CD4-positive, alpha-beta T cell treated with Interleukin-15 for 1 hour (primary cell): ENCODE measurements around the gene LRMDA.
"Not testable (repeated sequence)": the region's sequence is repeated elsewhere in the genome, so short reads cannot be mapped to it uniquely, and the experiment has no call there.

Source experiments
- DNase-seq: peaks from one replicate; pipeline ENCODE4 v3.0.0-alpha.2; 2020

The LRMDA gene

DNA sequence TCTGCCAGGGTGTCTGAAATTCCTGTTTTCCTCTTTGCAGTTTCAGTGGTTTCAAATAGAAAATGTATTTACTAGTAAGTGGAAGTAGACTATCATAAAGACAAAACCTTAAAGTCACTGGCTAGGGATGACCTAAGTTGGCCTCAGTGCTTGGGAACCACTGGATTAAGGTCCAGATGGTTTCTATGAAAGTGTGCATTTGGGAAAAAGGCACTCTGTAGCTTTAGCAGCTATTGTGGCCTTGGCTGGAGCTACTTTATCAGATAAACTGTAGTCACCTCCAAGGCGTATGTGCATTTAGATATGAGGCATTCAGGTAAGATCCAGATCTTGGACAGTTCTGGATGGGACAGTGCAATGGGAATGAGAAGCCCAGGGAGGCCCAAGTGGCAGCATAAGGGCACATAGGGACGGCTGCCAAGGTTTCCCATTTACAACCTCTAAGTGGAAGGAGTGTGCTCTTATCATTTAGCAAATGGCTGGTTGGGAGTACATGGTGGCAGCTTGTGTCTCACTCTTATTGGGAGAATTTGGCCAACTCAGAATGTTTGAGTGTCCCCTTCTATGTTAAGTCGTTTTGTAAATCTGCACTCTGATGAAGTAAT lies 185.6 kb downstream of the LRMDA start:
- no peak for DNase-seq

DNA sequence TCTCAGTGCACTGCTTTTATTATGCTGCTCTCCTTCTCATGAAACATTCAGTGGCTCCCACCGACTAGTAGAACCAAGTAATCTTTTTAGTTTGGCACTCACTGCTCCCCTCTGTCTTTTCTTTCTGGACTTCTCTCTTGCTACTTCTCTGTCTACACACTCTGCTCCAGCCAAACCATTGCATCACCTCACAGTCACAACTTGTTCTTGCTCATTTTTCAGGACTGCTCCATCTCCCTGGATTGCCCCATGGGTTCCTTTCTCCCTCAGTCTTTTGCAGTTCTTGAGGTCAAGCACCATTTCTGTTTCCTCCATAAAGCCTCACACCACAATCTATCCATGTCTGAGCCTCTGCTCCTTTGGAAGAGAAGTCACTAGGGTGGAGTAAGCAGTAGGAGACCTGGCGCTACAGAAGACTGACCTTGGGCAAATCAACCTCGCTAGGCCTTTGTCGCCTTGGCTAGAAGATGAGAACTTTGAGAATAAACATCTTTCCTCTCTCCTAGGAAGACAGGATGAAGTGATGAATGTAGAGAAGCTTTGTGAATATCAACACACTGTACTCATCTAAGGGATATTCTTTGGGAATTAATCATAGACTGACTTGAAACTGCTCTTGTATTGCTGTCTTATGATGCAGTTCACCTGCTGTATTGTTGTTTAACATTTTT lies 186.2 kb downstream of the LRMDA start:
- no peak for DNase-seq

DNA sequence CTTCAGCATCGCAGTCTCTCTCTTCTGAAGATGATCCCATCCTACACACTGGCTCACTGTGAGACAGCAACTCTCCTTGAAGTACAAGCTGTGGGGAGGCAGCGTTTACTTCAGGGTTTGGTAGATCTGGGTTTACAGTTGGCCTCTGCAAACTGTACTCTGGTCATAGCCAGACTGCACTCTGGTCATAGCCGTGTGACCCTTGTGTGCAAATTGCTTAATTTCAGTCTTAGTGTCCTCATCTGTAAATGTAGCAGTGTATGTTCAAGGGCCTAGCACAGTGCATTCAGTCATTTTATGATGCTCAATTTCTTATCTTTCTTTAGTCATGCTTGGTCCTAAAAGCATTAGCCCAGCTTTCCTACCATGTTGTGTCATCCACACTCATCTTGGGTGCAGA lies 188.2 kb downstream of the LRMDA start:
- no peak for DNase-seq

DNA sequence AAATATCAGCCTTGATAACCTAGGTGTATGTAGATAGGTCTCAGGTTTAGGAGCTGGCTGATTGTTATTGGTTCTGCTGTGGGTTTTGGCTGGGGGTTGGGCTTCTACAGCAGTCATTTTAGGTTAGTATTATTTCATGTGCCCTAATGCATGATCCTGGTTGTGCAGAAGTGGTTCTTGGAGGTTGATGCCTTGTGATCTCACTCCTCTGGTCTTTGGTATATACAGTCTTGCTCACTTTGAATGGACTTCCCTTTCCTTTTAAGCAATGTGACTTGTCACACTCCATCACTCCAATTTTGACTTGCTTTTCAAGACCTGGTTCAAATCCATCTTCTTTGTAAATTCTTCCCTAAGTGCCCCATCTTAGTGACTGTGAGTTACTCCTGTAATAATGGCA lies 188.9 kb downstream of the LRMDA start:
- DNase-seq = no peak

DNA sequence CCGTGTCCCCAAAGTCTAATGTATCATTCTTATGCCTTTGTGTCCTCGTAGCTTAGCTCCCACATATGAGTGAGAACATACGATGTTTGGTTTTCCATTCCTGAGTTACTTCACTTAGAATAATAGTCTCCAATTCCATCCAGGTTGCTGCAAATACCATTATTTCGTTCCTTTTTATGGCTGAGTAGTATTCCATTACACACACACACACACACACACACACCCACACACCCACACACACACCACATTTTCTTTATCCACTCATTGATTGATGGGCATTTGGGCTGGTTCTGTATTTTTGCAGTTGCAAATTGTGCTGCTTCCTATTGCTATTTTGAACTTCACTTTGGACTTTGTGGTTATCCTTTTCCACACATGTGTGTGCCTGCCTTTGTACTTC lies 189.6 kb downstream of the LRMDA start:
- DNase-seq = not testable (repeated sequence)

DNA sequence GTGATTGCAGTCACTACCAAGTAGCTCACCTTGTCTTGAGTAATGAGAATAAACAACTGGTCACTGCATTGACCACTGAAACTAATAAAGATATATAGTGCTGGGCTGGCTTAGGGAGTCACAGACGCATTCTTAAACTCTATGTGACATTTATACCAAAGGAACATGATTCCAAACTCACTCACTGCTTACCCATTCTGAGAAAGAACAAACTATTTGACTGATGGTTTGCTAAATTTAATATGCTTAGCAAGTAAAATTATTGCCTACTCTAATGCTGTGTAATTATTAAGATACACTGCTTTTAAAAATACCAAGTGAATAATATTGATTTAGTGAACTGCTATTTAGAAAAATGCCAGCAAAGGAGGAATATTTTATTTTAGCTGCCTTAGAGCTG lies 191.1 kb downstream of the LRMDA start:
- DNase-seq = no peak

DNA sequence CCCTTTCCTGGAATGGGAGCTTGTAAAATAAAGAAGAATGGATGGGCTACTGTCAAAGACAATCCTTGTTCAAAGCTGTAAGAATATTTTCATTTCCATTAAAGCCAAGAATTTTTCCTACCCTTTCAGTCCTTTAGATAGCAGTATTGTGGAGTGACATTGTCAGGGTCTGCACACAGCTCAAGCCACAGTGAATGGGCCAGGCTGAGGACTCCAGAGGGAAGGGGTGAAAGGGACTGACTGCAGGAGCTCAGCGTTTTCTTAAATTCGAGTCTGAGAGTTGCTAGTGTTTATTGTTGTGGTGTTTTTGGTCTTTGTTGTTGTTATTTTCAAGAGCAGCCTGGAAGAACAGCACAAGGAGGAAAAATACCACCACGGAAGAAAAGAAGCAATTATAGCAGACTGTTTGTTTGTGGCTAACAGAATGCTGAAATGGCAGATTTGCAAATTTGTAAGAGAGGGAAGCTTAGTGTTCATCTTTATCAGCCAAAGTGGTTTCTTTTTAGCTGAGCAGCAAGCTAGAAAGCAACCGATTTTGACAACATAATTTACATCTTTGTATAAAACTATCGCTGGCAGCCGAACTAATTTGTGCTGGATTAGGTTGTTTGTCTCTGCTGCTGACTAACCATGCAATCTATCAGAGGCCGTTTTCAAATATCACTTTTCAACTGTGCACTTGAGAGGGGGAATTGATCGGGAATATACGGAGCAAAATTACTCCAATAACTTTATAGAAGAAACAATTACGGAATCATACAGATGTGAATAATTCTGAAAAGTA lies 192.1 kb downstream of the LRMDA start:
- no peak for DNase-seq

DNA sequence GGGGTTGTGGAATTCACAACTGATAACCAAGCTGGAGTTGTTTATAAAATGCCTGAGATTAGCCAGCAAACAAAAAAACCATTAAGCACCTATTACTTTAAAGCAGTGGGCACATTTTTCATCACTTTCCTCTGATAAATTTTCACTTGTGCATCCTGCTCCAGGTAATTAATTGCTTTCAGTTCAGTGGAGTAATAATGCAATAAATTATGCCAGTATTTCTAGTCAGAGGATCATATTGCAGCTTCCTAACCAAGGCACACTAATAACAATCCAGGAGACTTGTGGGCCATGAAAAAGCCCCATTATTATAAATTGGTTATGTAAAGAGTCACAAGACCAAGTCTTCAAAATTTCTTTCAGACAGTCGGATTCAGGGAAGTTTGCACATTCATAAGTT lies 193.2 kb downstream of the LRMDA start:
- DNase-seq = no peak

DNA sequence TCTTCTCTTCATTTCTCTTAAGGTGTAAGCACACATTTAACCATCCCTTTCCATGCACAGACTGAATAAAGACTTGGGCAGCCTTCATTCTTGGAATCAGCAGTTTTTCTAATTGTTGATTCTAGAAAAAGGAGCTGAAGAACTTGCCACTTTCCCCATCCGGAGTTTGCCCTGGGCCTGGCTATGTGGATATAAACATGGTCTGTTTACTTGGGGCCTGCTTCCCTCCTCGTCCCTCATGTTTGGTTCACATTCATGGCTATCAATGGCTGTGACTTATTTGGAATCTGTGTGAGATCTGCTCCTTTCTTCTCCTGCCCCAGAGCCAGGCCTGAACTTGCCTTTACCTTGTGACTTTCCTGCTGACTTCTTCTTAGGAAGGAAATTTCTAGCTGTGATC lies 199.3 kb downstream of the LRMDA start:
- DNase-seq = no peak

DNA sequence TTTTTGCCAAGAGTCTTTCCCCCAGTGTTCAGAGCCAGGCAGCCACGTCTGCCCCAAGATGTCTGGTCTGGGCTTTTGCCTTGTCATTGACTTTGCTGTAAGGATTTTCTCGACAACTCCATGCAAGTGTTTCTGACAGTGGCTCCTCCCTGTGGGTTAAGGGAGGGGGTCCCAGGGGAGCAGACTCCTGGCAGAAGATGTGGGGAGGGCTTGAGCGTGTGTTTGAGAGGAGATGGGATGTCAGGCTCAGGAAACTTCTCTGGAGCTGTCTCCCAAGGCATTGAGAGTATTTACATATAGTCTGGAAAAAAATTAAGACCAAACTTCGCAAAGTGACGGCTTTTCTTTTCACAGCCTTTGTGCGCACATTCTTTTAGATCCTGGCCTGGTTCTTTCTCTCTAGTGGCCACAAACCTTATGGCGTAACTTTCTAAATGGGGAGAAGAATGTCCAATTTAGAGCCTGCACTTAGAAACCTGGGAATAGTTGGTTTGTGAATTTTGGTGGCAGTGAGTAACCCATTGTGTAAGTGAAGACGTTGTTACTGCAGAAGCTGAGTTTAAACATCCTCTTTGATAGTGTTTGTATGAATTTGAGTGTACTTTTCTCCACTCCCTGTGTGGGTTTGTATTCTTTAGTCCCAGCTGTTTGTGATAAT lies 201.5 kb downstream of the LRMDA start:
- no peak for DNase-seq

DNA sequence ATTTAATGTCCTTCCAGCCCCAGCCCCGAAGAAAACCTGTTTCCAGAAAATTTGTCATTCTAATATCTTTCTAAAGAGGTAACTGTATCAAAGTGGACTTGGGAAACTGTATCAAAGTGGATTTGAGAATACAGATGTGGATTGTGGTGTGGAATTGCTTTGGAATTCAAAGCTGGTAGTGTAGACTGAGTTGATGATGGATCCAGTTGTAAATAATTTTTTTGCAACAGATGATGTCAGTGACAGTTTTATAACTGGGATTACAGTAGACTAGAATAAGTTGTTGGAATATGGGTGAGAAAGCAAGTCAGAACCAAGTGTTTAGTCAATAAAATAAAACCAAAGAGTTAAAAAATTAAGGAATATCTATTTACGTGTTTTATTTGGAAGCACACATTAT lies 202.1 kb downstream of the LRMDA start:
- DNase-seq = no peak

DNA sequence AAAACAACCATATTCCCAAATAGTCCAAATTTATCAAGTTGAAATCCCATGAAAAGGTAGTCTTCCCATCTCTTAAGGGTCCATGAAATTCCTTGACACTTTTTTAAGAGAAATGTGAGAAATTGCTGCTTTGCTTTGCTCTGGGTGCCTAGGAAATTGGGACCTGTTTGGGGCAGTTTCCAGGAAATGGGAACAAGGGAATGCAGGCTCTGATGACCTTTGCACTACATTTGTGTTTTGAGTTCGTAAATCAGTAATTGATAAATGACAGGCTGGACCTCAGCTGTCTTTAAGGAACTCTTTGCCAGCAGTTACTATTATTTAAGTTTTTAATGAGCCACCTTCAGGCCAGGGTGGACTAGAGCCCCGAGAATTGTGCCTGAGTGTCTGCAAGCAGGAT lies 203.5 kb downstream of the LRMDA start:
- no peak for DNase-seq

DNA sequence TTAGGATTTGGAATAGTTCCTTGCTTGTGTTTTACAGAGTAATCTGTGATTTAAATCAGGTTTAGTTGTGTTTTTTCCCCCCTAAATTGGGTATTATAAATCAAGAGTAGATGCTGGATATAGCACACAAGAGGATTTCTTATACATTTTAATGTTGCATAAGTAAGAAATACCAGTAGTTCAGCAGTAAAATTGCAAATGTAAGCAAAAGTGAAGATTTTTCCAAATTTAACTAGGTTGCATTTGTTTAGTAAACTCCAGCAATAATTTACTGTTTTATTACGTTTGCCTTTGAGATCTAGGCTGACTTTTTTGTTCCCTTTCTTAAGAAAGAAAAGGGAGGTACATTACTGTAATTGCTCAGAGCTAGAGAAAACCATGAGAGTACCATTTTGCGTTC lies 207.3 kb downstream of the LRMDA start:
- DNase-seq = no peak

DNA sequence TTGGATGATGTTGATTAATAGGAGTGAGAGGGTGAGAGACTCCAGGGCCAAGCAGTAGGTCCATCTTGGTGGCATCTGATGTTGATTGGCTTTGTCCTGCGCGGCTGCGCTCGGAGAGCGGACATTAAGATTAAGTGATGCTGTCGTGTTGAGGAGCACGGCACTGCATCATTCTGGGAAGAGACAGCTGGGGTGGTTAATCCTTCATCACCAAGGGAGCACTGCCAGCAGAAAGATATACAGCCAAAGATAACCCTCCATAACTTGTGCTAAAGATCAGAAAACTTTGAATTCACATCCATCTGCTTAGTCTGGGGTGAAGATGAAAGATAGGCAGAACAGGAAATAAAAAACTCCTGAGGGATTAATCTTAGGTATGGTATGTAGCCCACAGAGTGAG lies 208.3 kb downstream of the LRMDA start:
- no peak for DNase-seq

DNA sequence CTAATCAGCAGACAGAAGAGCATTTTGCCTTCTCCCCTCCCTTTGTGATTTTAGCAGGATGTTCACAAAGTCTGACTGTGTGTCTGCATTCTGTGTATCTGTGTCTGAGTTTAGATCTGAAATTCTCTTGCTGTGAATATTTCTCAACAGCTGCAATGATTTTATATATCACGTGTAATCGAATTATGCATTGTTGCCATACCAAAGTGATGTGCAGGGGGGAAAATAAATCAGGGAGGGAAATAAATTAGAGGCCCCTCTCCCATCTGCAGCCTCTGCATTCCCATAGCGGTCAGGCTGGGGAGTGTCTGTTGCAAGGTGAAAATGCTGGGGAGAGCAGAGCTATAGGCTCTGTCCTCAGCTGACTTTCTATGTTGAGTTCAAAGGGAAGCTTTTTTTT lies 209.0 kb downstream of the LRMDA start:
- no peak for DNase-seq

DNA sequence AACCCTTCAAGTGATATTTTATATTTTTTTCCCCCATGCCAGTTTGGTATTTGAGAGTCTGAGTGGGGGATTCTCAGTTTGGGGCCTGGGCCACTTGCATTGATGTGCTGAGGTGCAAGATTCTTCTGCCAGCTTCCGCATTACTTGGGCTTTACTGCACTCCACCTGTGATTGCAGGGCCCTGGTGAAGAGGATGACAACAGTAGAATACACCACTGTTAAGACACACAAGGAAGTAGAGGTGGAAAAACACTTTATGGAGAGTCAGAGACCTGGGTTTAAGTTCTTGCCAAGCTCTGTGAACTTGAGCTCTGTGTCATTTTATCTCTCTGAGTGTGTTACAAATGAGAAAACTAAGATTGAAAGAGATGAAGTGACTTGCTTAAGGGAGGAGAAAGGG lies 209.4 kb downstream of the LRMDA start:
- DNase-seq = no peak

DNA sequence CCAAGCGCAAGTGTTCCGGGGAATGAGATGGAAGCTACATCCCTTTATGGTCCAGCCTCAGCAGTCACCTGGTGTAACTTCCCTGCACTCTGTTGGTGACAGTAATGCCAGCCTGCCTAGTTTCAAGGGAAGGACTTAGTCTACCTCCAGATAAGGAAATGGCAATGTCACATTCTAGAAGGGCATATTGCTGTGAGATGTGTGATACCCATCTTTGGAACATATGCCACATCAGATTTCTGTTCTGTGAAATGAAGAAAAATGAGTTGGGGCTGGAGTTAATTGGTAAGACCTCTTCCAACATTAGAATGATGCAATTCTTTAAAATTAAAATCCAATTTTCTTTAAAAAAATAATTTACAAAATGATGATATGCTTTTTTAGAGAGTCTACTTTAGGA lies 212.0 kb downstream of the LRMDA start:
- no peak for DNase-seq

DNA sequence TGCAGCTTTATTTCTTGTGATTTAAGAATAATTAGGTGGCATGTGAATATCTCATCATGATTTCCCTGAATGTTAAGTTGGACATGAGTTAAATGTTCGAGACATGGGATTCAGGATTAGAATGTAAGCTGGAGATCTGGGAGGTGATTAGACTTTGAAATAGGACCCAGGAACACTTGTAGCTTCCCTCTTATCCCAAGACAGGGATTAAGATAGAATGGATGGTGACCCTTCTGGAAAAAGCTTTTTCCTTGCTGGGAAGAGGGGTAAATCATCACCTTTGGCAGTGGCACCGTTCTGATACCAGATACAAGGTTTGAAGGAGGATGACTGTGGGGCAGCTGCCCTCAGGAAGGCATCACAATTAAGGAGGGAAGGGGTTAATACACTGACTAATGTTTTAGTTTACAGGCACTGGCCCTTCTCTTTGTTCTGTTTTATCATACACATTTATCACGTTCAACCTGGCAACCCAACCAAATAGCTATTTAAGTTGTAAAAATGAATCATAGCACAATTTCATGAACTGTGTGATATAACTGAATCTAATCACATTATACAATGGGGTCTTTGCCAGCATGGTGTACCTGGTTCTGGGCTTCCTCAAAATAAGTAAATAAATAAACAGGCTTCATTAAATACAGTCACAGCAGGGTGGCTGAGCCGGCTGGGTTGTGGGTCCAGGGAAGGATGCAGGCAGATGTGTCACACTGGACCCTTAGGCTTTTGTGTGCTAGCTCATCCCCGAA lies 212.7 kb downstream of the LRMDA start:
- DNase-seq = no peak

DNA sequence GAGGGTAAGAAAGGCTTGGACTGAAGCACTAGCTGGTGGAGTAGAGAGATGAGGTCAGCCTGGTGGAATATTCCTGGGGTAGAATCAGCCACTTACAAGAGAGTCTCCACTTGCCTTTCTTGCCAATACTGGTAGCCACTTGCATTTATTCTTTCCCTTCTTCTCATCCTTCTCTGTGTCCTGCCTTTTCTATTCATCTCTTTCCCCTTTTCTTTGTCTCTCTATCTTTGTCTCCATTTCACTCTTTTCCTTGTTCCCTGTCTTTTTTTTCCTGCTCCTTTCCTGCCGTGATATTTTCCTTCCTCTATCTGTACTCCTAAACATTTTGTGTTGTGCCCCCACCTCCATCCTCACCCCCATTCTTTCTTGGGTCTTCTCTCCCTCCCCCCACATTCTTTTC lies 214.3 kb downstream of the LRMDA start:
- no peak for DNase-seq

DNA sequence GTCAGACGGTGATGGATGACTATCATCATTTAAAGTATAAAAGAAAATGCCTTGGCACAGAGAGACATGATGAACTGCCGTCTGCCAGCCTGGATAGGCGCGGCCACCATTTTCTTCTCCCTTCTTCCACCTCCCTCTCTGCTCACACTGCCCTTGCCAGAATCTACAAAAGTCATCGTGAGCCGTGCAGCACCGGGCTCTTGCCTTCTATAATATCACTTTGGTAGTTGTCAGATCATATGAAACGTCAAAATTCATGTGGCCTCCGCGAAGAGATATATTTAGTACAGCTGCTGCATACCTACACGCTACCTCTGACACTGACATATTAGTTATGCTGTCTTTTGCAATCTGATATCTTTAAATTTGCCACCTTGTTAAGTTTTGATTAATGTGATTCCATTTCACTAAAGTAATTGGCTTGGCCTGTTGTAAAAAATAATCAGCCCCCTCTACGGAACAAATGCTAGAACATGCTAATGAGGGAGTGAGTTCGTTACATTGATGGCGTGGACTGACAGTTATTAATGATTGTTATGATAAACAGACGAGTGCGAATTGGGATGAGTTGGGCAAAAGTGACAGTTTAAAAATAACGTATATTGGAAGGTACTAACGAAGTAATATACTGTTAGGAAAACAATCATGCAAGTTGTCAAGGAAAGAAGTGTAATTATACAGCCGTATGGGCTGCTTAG lies 214.9 kb downstream of the LRMDA start:
- no peak for DNase-seq

DNA sequence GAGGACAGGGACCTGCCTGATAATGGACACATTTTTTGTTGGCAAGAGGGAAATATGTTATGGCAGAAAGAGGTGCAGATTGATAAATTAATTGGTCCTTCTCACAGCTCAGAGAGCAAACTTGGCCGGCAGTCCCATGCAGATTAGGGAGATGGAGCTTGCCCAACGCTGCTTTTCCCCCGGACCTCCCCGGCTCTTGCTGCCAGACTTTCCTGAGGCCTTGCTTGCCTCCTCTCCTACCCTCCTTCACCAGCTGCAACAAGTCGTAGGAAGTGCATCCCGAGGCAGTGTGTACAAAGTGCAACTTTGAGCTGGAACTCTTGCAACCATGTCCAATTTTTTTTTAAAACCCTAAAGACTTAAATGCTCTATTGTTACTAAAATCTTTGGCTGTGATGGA lies 215.5 kb downstream of the LRMDA start:
- DNase-seq = no peak

DNA sequence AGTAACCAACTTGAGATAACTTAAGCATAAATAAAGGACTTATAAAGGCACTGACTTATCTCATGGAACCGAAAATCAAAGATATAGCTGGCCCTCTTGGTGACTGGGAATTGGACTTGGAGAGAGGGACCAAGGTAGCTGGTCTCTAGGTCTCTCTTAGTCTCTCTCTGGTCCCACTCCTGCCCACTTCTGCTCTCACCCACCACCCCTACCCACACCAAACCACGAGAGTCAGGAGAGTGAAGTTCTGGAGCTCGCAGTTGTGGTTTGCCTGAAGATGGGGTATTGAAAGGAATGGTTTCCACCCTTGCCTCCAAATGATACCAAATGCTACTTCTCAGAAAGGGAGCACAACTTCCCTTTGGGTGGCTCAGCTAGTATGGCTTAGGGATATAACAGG lies 216.3 kb downstream of the LRMDA start:
- DNase-seq = no peak

DNA sequence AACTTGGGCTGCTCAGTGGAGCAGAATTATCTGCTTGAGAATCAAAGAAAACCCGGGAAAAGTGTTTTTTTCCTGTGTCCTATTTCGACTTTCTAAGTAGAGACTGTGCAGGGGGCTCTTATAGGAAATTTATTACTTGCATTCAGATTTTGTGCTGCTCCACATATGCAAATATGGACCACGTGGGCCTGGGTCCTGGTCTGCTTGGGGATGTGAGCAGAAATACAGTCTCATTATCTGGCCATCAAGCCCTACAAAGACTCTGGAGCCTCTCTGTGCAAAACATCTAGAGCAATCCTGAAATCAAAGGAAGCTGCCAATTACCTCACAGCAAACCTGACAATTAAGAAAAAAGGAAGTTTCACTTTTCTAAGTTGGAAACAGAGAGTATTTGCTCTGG lies 216.9 kb downstream of the LRMDA start:
- DNase-seq = no peak
